Keratinocyte (primary cell): ENCODE results near the gene TMEM106B.

Experiments
- CTCF ChIP-seq, 3 experiments: IDR thresholded peaks in 1 of 3; conservative IDR thresholded peaks in 1 of 3; optimal IDR thresholded peaks in 1 of 3; 2 replicates in 2 of 3; 3 replicates in 1 of 3; pipeline versions ENCODE3 to v1.5.1; 2011; ENCODE audit warnings: low read length in 3 of 3, mild to moderate bottlenecking in 3 of 3, moderate library complexity in 2 of 3, control low read depth in 1 of 3, inconsistent platforms in 1 of 3; ENCODE audit not compliant: insufficient read depth in 2 of 3; ENCODE audit errors: extremely low read depth in 1 of 3
- EZH2 ChIP-seq: IDR thresholded peaks from one replicate; pipeline ENCODE4 v1.6.1; 2012; ENCODE audit warnings: inconsistent platforms, mild to moderate bottlenecking, low read length, moderate library complexity

- TF ChIP-seq CTCF (optimal IDR thresholded peaks at IDR 0.05 in 1 of 3, IDR thresholded peaks at IDR 0.05 in 1 of 3, conservative IDR thresholded peaks at IDR 0.05 in 1 of 3; ENCODE audit: extremely low read depth in 1 of 3, insufficient read depth in 2 of 3, low read length in 3 of 3) (no peak), EZH2 (no peak)
Measured at GRCh38 chr7:12237007-12237406, 25.9 kb downstream of the TMEM106B start.
